H1 (cell line): ENCODE data around the gene ANO2. TPM values are rescaled to one million over a fixed set of nuclear protein-coding genes. Genes with fewer than 3 reads are reported as not detected.

Source experiments
- BRCA1 ChIP-seq: IDR thresholded peaks from 2 replicates; pipeline ENCODE4 v1.6.1; 2012; ENCODE audit warnings: low read depth, low read length, improper control_type of control experiment
- CTBP2 ChIP-seq: IDR thresholded peaks from 2 replicates; pipeline ENCODE4 v1.7.0; 2011; ENCODE audit warnings: borderline replicate concordance, mild to moderate bottlenecking, moderate library complexity, mixed read lengths, low read length; ENCODE audit not compliant: insufficient read depth, insufficient read length
- HDAC2 ChIP-seq, 2 experiments: fragments of 300-600 bp in 1 of 2; sonication (generic) in 1 of 2; IDR thresholded peaks; 2 replicates each; pipeline ENCODE4 v1.6.1; 2011 to 2012; ENCODE audit warnings: low read depth in 2 of 2, low read length in 2 of 2, mild to moderate bottlenecking in 2 of 2, moderate library complexity in 2 of 2, borderline replicate concordance in 1 of 2, inconsistent platforms in 1 of 2
- RFX5 ChIP-seq: IDR thresholded peaks from 2 replicates; pipeline ENCODE4 v1.6.1; 2011; ENCODE audit warnings: low read depth, low read length, improper control_type of control experiment, borderline replicate concordance
- SIRT6 ChIP-seq: IDR thresholded peaks from one replicate; pipeline ENCODE4 v1.7.1; 2012; ENCODE audit warnings: low read length, inconsistent platforms
- SP4 ChIP-seq: IDR thresholded peaks from 2 replicates; pipeline ENCODE4 v1.6.1; 2012; ENCODE audit warnings: low read length, inconsistent platforms
- polyA plus RNA-seq, 7 experiments: library from polyadenylated mRNA; depleted of rRNA in 3 of 7; stranded (reverse) in 5 of 7; unstranded in 2 of 7; fragments of >200 nt in 5 of 7; fragments of 200-250 nt in 2 of 7; gene quantifications; 1 replicate in 5 of 7; 2 replicates in 1 of 7; 4 replicates in 1 of 7; pipeline versions ENCODE4 v1.2.1 to v1.2.3, GENCODE V29; 2011 to 2013; ENCODE audit warnings: missing spikeins in 2 of 7, mixed read lengths in 2 of 7
- total RNA-seq: library from RNA; stranded (reverse); fragmentation: NEBNext Ultra II Directional; extraction: Animal tissue kit (Norgen Biotek cat#: 25700); gene quantifications from 2 replicates; pipeline ENCODE4 v1.2.1, GENCODE V29; 2021
- TF ChIP-seq, protein P1 (sequence below): fragments of 300-600 bp; sonication (generic); IDR thresholded peaks from 2 replicates; pipeline ENCODE4 v1.7.1; 2012; ENCODE audit warnings: low read length, moderate library complexity, mild to moderate bottlenecking, inconsistent platforms; ENCODE audit not compliant: insufficient replicate concordance

Gene ANO2
- total and polyA plus RNA-seq, 2 of the 8 experiments (the other 6 are each of a cell fraction or from before 2014, with no cell fraction given), result 1.9 to 5.5 TPM

DNA sequence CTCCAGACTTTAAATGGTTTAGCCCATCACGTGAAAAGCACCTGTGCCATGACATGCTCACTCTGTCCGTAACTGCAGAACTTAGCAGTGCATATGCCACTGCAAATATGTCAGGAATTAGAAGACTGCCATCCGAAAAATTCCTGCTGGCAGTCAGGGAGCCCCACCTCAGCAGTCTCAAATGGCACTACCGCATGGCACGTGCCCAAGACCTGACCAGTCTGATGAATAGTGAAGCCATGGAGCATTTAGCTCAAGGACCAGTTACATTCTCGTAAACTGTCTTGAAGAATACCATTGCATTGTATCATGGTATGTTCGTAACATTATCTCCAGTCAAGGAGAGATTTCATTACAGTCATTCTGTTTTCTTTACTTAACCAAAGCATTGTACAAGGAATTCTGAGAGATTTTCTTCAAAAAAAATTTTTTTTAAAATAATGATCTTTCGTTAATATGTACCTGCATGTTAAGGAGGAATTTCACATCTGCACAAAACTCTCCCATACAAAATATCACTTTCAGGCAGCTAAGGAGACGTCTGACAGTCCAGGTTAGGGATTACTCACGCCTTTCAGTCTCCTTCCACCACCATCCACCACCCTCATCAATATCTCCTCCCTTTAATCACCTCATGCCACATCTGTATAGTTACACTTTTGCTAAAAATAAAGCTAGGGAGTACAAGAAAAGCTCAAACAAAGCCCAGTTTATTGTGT is 138.5 kb downstream of the ANO2 start (continued):
- TF ChIP-seq, protein P1, sequence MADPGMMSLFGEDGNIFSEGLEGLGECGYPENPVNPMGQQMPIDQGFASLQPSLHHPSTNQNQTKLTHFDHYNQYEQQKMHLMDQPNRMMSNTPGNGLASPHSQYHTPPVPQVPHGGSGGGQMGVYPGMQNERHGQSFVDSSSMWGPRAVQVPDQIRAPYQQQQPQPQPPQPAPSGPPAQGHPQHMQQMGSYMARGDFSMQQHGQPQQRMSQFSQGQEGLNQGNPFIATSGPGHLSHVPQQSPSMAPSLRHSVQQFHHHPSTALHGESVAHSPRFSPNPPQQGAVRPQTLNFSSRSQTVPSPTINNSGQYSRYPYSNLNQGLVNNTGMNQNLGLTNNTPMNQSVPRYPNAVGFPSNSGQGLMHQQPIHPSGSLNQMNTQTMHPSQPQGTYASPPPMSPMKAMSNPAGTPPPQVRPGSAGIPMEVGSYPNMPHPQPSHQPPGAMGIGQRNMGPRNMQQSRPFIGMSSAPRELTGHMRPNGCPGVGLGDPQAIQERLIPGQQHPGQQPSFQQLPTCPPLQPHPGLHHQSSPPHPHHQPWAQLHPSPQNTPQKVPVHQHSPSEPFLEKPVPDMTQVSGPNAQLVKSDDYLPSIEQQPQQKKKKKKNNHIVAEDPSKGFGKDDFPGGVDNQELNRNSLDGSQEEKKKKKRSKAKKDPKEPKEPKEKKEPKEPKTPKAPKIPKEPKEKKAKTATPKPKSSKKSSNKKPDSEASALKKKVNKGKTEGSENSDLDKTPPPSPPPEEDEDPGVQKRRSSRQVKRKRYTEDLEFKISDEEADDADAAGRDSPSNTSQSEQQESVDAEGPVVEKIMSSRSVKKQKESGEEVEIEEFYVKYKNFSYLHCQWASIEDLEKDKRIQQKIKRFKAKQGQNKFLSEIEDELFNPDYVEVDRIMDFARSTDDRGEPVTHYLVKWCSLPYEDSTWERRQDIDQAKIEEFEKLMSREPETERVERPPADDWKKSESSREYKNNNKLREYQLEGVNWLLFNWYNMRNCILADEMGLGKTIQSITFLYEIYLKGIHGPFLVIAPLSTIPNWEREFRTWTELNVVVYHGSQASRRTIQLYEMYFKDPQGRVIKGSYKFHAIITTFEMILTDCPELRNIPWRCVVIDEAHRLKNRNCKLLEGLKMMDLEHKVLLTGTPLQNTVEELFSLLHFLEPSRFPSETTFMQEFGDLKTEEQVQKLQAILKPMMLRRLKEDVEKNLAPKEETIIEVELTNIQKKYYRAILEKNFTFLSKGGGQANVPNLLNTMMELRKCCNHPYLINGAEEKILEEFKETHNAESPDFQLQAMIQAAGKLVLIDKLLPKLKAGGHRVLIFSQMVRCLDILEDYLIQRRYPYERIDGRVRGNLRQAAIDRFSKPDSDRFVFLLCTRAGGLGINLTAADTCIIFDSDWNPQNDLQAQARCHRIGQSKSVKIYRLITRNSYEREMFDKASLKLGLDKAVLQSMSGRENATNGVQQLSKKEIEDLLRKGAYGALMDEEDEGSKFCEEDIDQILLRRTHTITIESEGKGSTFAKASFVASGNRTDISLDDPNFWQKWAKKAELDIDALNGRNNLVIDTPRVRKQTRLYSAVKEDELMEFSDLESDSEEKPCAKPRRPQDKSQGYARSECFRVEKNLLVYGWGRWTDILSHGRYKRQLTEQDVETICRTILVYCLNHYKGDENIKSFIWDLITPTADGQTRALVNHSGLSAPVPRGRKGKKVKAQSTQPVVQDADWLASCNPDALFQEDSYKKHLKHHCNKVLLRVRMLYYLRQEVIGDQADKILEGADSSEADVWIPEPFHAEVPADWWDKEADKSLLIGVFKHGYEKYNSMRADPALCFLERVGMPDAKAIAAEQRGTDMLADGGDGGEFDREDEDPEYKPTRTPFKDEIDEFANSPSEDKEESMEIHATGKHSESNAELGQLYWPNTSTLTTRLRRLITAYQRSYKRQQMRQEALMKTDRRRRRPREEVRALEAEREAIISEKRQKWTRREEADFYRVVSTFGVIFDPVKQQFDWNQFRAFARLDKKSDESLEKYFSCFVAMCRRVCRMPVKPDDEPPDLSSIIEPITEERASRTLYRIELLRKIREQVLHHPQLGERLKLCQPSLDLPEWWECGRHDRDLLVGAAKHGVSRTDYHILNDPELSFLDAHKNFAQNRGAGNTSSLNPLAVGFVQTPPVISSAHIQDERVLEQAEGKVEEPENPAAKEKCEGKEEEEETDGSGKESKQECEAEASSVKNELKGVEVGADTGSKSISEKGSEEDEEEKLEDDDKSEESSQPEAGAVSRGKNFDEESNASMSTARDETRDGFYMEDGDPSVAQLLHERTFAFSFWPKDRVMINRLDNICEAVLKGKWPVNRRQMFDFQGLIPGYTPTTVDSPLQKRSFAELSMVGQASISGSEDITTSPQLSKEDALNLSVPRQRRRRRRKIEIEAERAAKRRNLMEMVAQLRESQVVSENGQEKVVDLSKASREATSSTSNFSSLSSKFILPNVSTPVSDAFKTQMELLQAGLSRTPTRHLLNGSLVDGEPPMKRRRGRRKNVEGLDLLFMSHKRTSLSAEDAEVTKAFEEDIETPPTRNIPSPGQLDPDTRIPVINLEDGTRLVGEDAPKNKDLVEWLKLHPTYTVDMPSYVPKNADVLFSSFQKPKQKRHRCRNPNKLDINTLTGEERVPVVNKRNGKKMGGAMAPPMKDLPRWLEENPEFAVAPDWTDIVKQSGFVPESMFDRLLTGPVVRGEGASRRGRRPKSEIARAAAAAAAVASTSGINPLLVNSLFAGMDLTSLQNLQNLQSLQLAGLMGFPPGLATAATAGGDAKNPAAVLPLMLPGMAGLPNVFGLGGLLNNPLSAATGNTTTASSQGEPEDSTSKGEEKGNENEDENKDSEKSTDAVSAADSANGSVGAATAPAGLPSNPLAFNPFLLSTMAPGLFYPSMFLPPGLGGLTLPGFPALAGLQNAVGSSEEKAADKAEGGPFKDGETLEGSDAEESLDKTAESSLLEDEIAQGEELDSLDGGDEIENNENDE, result no peak
- TF ChIP-seq SIRT6, result no peak
- no peak for TF ChIP-seq CTBP2
- TF ChIP-seq RFX5, result no peak
- no peak for TF ChIP-seq HDAC2 (IDR thresholded peaks at IDR 0.05; ENCODE audit: borderline replicate concordance in 1 of 2, low read depth in 2 of 2, low read length in 2 of 2)
- no peak for TF ChIP-seq SP4
- TF ChIP-seq BRCA1, result no peak
